ENCODE data around the gene PNMT.
"Not testable (repeated sequence)": the region's sequence is repeated elsewhere in the genome, so short reads cannot be mapped to it uniquely, and the experiment has no call there.

PNMT gene

DNA sequence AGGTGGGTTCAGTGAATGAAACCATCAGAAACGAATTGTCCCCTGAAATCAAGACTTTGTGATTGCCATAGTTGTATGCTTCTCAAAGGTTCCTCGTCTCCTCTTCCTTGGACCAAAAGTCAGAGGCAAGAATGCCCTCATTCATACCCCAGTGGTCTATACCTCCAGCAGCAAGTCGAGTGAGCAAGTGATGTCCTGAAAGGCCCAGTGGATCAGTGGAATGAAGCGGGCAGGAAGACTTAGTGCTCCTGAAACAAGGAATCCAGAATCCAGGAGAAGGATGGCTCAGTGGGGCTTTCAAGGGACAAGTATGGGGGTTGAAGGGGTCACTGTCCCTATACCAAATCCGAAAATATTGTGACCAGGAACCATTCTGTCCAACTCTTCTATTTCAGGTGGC is 26.3 kb downstream of the PNMT start:
- DNase-seq = no peak

DNA sequence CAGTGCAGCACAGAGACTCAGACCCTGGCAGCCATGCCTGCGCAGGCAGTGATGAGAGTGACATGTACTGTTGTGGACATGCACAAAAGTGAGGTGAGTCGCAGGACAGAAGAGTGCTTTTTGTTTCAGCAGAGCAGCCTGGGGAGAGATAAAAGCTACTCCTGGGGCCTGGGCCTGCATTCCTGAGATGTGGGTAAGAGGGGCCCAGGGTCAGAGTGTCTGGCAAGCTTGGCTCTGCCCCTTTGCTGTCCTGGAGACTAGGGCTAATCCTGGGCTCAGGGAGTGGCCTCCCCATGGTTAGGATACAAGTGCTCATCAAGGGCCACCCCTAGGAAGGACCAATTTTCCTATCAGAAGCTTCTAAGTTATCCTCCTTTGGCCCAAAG is 26.8 kb downstream of the PNMT start:
- no peak for DNase-seq

DNA sequence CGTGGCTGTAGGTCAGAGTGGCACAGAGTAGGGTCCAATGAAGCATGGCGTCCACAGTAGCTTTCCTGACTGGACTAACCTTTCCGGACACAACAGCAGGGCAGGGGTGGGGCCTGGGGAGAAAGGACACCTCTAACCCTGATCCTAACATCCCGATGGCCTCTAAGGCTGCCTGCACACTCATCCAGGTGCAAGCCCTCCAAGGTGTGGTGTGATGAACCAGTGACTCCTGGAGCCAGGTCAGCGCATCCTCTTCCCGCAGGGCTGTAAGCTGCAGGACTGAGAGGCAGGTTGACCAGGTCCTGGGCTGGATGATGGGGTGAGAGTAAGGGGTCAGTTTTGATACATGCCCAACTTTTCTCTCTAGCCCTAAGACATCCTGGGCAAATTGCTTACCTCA is 28.5 kb downstream of the PNMT start:
- DNase-seq = no peak

DNA sequence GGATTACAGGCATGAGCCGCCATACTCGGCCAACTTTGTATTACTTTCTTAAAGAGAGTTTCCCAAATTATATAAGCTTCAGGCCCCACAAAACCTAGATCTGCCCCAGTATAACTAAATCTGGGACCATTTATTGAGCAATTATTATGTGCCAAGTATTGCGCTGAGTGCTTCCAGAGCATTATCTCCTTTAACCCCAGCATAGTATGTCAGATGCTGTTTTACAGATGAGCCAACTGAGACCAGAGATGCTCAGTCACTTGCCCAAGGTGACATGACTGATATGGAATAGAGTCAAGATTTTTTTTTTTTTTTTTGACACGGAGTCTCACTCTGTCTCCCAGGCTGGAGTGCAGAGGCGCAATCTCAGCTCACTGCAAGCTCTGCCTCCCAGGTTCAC is 29.7 kb downstream of the PNMT start:
- no peak for DNase-seq

DNA sequence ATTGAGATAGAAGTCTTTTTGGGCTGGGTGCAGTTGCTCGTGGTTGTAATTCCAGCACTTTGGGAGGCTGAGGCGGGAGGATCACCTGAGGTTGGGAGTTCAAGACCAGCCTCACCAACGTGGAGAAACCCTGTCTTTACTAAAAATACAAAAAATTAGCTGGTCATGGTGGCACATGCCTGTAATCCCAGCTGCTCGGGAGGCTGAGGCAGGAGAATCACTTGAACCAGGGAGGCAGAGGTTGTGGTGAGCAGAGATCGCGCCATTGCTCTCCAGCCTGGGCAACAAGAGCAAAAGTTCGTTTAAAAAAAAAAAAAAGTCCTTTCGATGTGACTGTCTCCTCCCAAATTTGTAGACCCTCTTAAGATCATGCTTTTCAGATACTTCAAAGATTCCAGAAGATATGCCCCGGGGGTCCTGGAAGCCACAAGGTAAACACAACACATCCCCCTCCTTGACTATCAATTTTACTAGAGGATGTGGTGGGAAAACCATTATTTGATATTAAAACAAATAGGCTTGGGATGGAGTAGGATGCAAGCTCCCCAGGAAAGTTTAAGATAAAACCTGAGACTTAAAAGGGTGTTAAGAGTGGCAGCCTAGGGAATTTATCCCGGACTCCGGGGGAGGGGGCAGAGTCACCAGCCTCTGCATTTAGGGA is 31.0 kb downstream of the PNMT start:
- not testable (repeated sequence) for DNase-seq

DNA sequence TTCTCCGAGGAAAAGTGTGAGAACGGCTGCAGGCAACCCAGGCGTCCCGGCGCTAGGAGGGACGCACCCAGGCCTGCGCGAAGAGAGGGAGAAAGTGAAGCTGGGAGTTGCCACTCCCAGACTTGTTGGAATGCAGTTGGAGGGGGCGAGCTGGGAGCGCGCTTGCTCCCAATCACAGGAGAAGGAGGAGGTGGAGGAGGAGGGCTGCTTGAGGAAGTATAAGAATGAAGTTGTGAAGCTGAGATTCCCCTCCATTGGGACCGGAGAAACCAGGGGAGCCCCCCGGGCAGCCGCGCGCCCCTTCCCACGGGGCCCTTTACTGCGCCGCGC is 31.5 kb downstream of the PNMT start, which contains the start of gene ERBB2:
TSS of gene ERBB2 (plus strand) at position 247 of the 330 bp plus-strand sequence. CDS start 175 bp downstream, outside the sequence.
- no peak for DNase-seq

DNA sequence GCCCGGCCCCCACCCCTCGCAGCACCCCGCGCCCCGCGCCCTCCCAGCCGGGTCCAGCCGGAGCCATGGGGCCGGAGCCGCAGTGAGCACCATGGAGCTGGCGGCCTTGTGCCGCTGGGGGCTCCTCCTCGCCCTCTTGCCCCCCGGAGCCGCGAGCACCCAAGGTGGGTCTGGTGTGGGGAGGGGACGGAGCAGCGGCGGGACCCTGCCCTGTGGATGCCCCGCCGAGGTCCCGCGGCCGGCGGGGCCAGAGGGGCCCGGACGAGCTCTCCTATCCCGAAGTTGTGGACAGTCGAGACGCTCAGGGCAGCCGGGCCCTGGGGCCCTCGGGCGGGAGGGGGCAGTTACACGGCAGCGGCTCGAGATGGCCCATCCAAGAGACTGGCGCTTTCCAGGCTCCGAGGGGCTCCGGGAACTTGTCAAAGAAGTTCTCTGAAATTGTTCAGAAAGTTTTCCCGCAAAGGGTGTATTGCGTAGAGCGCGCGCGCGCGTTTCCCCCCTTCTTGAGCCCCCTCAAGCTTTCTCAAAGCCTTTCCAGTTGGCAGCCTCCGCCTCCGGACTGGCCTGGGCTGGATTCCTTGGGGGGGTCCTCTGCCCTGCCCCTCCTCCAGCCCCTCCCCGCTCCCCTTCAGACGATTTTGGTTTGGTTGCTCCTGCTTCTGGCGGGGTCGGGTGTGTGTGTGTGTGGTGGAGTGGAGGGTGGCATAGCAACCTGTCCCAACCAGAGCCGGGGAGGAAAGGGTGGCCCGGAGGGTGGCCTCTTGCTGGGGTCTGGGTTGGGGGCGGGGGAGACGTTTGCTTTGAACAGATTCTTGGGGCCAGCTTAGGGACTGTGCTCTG is 32.1 kb downstream of the PNMT start:
- no peak for DNase-seq

DNA sequence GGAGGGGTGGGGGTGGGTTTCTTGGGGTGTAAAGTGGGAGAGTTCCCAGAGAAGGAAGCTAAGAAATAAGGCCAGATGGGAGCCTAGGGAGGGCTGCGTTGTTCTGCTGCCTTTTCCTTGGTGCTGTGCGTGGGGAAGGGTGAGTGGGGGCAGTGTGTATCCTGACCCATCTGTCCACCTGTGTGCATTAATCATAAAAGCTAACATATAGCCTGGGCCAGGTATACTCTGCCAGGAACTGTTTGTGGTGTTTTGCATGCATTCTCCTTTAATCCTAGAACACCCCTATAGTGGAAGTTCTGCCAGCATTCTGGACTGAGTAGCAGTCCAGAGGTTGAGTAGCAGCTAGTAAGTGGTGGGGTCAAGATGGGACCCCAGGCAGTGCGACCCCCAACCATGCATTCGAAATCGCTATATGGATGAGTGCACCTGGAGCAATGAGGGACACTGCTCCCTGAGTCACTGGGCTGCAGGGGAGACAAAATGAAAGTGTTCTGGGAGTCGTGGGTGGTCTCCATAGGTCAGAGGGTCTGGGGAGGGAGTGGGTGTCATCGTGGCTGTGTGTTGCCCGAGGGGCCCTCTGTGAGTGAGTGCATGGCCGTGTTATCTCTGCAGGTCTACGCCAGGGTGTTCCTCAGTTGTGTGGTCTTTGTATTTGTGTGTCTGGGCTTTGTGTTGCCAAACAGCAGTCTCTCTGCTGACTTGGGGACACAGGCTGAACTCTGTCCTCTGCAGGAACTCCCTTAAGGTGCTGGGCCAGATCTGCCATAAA is 32.9 kb downstream of the PNMT start:
- DNase-seq = no peak

DNA sequence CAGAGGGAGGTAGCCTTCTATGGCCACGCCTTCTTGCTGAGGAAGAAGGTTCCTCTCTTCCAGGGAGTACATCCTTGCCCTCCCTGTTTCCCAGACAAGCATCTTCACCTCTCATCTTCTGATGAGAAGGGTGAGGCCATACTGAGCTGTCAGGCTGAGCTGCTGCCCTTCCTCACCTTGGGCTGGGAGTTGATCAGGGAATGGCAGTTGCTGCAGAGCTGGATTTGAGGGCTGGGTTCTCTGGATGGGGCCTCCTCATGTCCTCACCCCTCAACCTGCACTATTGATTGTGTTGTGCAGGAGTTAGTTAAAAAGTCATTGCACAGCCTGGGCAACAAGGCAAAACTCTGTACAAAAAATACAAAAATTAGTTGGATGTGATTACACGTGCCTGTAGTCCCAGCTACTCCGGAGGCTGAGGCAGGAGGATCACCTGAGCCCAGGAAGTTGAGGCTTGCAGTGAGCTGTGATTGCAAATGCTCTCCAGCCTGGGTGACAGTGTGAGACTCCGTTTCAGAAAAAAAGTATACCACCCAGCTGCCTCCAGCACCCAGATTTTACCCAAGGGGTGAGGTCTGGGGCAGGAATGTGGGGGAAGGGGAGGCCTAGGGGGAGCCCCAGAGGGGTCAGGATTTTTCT is 33.6 kb downstream of the PNMT start:
- DNase-seq = no peak

DNA sequence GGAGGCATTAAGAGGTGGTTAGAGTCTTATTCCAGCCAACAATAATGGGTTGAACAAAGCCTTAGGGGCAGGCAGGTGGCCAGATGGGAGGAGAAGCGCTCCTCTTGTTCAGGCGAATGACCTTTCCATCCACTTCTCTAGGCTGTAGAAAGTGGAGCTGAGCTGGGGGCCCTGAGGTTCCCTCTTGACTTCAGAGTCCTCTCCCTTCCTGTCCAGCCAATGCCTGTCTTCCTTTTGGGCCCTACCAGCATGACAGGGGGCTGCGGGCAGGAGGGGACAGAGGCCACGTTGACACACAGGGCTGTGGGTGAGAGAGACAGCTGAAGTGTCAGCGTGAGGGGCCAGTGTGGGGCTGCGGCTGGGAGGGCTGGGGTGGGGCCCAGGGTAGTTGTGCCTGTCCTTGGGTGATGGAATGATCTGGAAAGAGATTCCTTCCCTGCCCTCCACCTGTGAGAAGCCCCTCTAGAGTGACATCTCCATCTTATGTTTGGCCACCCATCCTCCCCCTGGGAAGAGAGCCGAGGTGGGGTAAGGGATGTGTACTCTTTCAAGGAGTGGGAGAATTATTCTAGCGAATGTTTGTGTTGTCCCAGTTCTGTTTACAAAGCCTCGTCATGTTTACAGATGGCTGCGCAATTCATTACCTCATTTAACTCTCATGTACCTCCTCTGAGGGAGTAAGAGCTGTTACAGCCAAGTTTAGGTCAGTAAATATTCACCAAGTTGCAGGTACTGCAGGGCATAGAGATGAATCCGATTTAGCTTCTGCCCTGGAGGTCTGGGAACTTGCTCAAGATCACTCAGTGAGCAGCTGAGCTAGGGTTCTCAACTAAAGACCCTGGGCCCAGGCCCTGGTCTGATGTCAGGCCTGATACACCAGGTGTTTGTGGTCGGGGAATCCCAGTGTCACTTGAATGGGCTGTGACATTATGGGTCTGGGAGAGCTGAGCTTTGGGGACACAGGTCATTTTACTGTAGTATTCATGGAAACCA is 34.9 kb downstream of the PNMT start:
- no peak for DNase-seq

DNA sequence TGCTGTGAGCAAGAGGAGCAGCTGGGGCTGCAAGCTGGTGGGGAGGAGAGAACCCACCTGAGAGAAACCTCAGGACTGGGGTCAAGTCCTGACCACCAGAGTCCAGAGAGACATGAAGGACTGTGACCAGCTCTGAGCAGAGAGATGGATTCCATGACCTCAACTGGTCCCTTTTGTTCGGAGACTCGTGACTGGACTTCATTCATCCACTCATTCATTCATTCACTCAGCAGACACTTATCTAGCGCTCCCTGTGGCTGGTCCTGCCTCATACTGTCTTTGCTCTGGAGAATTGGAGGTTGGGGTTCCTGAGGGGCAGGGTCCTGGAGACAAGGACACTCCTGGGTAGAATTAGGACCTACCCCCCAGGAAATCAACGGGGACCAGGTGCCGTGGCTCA is 35.7 kb downstream of the PNMT start:
- no peak for DNase-seq

DNA sequence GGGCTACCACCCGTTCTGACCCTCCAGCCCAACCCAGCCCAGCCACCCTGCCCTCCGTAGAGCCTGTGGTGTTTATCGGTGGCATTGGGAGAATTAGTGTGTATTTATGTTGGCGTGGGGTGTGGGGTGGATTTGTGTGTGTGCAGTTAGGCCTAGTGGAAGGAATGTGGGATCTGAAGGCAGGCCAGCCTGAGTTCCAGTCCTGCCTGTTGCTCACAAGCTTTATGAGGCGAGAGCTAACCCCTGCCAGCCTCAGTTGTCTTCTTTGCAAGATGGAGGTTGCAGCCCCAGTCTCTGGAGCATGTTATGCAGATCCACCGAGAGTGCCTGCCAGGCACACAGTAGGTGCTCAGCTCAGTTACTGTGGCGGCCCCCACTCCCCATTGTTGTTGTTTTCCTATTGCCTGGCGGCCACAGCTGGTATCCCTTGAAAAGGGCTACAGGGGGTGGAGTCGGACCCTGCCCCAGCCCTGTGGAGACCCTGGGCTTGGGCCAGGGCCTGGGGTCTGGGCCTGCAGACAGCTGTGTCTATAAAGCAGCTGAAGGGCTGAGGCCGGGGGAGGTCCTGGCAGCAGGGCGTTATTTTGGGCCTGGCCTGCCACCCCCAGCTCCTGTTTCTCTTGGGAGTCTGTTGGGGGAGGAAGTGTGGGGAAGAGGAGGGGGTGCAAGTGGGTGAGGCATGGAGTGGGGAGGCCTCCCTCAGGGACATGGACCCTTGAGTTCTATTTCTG is 36.7 kb downstream of the PNMT start:
- no peak for DNase-seq

DNA sequence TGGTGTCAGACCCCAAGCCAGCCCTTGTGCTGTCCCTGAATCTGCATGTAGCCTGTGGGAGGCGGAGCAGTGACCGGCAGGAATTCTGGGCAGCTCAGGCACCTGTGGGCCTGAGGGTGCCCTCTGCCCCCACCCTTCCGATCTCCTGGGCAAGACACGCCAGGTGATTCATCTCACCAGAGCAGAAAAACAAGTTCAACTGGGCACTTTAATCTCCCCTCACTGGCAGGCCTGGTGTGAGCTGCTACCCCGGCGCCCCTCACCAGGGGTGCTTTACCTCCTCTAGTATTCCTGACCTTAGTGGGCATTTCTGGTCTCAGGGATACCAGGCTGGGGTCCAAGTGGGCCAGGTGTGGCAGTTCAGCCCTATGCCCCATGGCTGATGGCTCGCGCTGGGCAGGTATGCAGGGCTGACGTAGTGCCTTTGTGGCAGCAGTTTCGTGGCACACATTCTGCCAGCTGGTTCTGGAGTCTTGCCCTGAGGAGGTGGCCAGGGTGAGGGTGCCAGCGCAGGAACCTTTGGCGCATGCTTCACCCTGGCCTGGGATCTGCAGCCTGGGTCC is 37.6 kb downstream of the PNMT start:
- no peak for DNase-seq

DNA sequence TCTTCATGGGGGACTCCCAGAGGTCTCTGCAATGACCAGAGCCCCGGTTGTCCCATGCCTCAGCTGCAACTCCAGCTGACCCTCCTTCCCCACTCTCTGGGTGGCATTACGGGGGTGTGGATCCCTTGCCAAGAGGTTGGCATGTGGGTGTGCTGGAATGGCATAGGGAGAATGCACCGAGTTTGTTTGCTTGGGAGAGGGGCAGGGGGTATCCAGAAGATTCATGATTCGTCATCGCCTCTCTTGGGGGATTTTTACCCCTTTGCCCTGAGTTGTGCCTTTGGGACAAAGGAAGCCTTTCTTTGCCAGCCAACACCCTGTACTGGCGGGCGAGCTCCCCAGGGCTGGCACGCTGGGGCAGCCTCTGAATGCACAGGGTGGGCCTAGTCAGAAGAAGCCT is 38.1 kb downstream of the PNMT start:
- DNase-seq = no peak

DNA sequence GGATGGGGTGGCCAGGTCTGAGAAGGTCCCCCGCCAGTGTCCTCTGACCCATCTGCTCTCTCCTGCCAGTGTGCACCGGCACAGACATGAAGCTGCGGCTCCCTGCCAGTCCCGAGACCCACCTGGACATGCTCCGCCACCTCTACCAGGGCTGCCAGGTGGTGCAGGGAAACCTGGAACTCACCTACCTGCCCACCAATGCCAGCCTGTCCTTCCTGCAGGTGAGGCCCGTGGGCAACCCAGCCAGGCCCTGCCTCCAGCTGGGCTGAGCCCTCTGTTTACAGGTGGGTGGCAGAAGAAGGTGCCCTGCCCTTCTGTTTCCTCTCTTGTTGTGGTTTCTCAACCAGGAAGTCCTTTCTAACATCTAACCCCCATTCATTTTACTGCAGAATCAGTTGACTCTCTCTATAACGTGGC is 38.7 kb downstream of the PNMT start:
- DNase-seq = no peak

DNA sequence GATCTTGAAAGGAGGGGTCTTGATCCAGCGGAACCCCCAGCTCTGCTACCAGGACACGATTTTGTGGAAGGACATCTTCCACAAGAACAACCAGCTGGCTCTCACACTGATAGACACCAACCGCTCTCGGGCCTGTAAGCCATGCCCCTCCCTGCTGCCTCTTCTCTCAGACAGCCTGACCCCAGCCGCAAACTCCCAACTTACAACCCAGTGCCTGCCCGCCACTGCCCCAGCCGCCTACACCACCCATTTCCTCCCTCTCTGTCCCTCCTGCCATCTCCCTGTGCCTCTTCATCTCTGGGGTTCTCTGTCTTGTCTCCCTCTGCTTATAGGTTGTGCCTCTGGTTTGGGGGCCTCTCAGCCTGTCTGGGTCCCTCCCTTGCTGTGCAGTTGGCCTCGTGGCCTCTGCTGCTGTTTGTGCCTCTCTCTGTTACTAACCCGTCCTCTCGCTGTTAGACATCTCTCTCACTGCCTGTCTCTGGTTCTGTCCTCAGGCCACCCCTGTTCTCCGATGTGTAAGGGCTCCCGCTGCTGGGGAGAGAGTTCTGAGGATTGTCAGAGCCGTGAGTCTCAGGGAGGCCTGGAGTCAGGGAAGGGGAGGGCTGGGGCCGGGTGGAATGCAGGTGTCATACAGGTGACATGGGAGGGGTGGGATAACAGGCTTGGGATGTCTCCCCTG is 41.2 kb downstream of the PNMT start:
- no peak for DNase-seq

DNA sequence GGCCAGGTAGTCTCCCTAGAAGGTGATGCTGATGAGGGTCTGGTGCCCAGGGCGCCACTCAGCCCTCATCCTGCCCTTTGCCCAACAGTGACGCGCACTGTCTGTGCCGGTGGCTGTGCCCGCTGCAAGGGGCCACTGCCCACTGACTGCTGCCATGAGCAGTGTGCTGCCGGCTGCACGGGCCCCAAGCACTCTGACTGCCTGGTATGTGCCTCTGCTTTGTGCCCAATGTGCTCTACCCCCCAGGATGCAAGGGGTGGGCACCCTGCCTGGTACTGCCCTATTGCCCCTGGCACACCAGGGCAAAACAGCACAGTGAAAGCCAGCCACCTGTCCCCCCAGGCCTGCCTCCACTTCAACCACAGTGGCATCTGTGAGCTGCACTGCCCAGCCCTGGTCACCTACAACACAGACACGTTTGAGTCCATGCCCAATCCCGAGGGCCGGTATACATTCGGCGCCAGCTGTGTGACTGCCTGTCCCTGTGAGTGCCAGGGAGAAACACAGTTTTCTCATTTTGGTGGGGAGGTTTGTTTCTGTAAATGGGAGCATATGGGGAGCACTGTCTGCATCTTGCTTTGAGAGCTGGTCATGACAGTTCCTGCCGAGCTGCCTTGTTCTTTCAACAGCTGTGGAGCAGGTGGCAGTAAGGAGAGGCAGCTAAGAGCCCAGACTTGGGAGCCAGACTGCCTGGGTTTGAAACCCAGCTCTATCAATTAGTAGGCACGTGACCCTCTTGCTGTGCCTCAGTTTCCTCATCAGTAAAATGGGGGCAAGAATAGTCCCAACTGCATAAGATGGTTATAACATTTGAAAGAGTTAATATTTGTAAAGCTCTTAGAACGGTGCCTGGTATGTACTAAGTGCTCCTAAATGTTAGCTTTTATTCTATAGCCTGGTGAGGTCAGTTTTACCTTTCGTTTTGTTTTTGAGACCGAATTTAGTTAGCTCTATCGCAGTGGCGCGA is 42.0 kb downstream of the PNMT start:
- DNase-seq = no peak

DNA sequence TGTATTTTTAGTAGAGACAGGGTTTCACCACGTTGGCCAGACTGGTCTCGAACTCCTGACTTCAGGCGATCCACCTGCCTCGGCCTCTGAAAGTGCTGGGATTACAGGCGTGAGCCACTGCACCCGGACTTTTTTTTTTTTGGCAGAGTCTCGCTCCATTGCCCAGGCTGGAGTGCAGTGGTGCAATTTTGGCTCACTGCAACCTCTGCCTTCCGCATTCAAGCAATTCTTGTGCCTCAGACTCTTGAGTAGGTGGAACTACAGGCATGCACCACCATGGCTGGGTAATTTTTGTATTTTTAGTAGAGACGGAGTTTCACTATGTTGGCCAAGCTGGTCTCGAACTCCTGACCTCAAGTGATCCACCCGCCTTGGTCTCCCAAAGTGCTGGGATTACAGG is 42.8 kb downstream of the PNMT start:
- not testable (repeated sequence) for DNase-seq

DNA sequence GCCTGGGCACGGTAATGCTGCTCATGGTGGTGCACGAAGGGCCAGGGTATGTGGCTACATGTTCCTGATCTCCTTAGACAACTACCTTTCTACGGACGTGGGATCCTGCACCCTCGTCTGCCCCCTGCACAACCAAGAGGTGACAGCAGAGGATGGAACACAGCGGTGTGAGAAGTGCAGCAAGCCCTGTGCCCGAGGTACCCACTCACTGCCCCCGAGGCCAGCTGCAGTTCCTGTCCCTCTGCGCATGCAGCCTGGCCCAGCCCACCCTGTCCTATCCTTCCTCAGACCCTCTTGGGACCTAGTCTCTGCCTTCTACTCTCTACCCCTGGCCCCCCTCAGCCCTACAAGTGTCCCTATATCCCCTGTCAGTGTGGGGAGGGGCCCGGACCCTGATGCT is 43.6 kb downstream of the PNMT start:
- no peak for DNase-seq
